ENCODE data around the gene HSPA12B. TPM values are rescaled to one million over a fixed set of nuclear protein-coding genes. Genes with fewer than 3 reads are reported as not detected.

HSPA12B gene
- total RNA-seq, 1 donor, result not detected

DNA sequence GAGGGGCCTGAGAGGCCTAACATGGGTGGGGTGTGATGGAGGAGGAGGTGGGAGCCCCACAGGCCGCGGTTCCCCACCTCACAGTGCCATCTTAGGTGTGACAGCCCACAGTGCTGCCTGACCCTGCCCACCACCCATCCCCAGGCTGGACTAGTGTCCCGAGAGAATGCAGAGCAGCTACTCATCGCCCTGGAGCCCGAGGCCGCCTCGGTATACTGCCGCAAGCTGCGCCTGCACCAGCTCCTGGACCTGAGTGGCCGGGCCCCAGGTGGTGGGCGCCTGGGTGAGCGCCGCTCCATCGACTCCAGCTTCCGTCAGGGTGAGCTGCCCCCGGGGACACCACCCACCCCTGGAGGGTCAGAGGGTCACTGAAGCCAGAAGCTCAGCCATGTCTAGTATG is 15.6 kb downstream of the HSPA12B start:
- no peak overlapping the region for H3K4me3 ChIP-seq (ENCODE audit: low read depth, low read length)
- TF ChIP-seq, protein P1, sequence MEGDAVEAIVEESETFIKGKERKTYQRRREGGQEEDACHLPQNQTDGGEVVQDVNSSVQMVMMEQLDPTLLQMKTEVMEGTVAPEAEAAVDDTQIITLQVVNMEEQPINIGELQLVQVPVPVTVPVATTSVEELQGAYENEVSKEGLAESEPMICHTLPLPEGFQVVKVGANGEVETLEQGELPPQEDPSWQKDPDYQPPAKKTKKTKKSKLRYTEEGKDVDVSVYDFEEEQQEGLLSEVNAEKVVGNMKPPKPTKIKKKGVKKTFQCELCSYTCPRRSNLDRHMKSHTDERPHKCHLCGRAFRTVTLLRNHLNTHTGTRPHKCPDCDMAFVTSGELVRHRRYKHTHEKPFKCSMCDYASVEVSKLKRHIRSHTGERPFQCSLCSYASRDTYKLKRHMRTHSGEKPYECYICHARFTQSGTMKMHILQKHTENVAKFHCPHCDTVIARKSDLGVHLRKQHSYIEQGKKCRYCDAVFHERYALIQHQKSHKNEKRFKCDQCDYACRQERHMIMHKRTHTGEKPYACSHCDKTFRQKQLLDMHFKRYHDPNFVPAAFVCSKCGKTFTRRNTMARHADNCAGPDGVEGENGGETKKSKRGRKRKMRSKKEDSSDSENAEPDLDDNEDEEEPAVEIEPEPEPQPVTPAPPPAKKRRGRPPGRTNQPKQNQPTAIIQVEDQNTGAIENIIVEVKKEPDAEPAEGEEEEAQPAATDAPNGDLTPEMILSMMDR (IDR thresholded peaks at IDR 0.05; ENCODE audit: insufficient read depth, low read depth, low read length), result no peak
- DNase-seq (ENCODE audit: low read depth), result no peak

- TF ChIP-seq, protein P1 (IDR thresholded peaks at IDR 0.05; ENCODE audit: insufficient read depth, low read depth, low read length), result no peak
- DNase-seq (ENCODE audit: low read depth), result no peak
These were observed 16.7 kb downstream of the HSPA12B start for GRCh38 chr20:3749087-3749688.

GRCh38 chr20:3749689-3750531 is 17.4 kb downstream of the HSPA12B start:
- TF ChIP-seq, protein P1 (IDR thresholded peaks at IDR 0.05; ENCODE audit: insufficient read depth, low read depth, low read length), result peak; percentile 38
- no peak overlapping the region for H3K4me3 ChIP-seq (ENCODE audit: low read depth, low read length)
- DNase-seq (ENCODE audit: low read depth), result no peak

More at GRCh38 chr20:3749087-3749688, 16.7 kb downstream of the HSPA12B start:
- no peak overlapping the region for H3K4me3 ChIP-seq (ENCODE audit: low read depth, low read length)

GRCh38 chr20:3751305-3751674 is 18.8 kb downstream of the HSPA12B start:
- no peak overlapping the region for H3K4me3 ChIP-seq (ENCODE audit: low read depth, low read length)
- no peak for DNase-seq (ENCODE audit: low read depth)
- TF ChIP-seq, protein P1 (IDR thresholded peaks at IDR 0.05; ENCODE audit: insufficient read depth, low read depth, low read length), result no peak

GRCh38 chr20:3751675-3752385 is 19.3 kb downstream of the HSPA12B start:
- TF ChIP-seq, protein P1 (IDR thresholded peaks at IDR 0.05; ENCODE audit: insufficient read depth, low read depth, low read length), result no peak
- peak; percentile 42 for DNase-seq (ENCODE audit: low read depth)
- peak overlapping the region; percentile 42 for H3K4me3 ChIP-seq (ENCODE audit: low read depth, low read length)

DNA sequence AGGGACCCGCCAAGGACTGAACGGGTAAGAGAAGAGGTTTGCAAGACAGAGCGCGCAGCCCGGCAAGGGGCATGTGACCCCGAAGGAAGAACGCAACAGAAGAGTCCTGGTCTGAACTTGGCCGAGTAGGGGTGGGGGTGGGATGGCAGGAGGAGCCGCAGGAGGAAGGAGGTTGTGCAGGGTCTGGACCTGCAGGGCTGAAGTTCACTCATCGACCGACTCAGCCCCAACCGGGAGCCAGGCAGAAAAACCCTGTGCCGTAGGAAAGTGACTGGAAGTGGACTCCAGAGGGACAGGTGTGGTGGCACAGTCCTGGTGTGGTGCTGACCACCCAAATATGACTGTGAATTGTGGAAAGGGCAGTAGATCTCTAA is 19.9 kb downstream of the HSPA12B start:
- no peak for DNase-seq (ENCODE audit: low read depth)
- TF ChIP-seq, protein P1 (IDR thresholded peaks at IDR 0.05; ENCODE audit: insufficient read depth, low read depth, low read length), result no peak
- peak overlapping the region; percentile 42 for H3K4me3 ChIP-seq (ENCODE audit: low read depth, low read length)
